ENCODE results near the gene CORO2A.

The CORO2A gene

GRCh38 chr9:98219794-98220370, 27.4 kb upstream of the CORO2A start:
- DNase-seq (ENCODE audit: low read depth in 2 of 2): no peak

GRCh38 chr9:98219364-98219716, 26.9 kb upstream of the CORO2A start:
- DNase-seq (ENCODE audit: low read depth in 2 of 2): no peak

- no peak for DNase-seq (ENCODE audit: low read depth in 2 of 2)
Observed at GRCh38 chr9:98218562-98219363, 26.3 kb upstream of the CORO2A start.

- DNase-seq (ENCODE audit: low read depth in 2 of 2): no peak
Observed at GRCh38 chr9:98217255-98217654, 24.8 kb upstream of the CORO2A start.

- no peak for DNase-seq (ENCODE audit: low read depth in 2 of 2)
Observed at GRCh38 chr9:98216391-98216790, 24.0 kb upstream of the CORO2A start.

GRCh38 chr9:98215821-98216220, 23.4 kb upstream of the CORO2A start:
- no peak for DNase-seq (ENCODE audit: low read depth in 2 of 2)

- no peak for DNase-seq (ENCODE audit: low read depth in 2 of 2)
Observed at GRCh38 chr9:98215271-98215670, 22.8 kb upstream of the CORO2A start.

- no peak for DNase-seq (ENCODE audit: low read depth in 2 of 2)
Observed at GRCh38 chr9:98214811-98215210, 22.4 kb upstream of the CORO2A start.

GRCh38 chr9:98211260-98211659, 18.8 kb upstream of the CORO2A start:
- DNase-seq (ENCODE audit: low read depth in 2 of 2): no peak

GRCh38 chr9:98210435-98210834, 18.0 kb upstream of the CORO2A start:
- DNase-seq (ENCODE audit: low read depth in 2 of 2): no peak

- no peak for DNase-seq (ENCODE audit: low read depth in 2 of 2)
Observed at GRCh38 chr9:98209530-98209929, 17.1 kb upstream of the CORO2A start.

- no peak for DNase-seq (ENCODE audit: low read depth in 2 of 2)
Observed at GRCh38 chr9:98208635-98209034, 16.2 kb upstream of the CORO2A start.

GRCh38 chr9:98207606-98208005, 15.2 kb upstream of the CORO2A start:
- DNase-seq (ENCODE audit: low read depth in 2 of 2): no peak

- no peak for DNase-seq (ENCODE audit: low read depth in 2 of 2)
Observed at GRCh38 chr9:98206754-98207153, 14.3 kb upstream of the CORO2A start.

- no peak for DNase-seq (ENCODE audit: low read depth in 2 of 2)
Observed at GRCh38 chr9:98204692-98205091, 12.3 kb upstream of the CORO2A start.

- no peak for DNase-seq (ENCODE audit: low read depth in 2 of 2)
Observed at GRCh38 chr9:98203153-98203552, 10.7 kb upstream of the CORO2A start.

GRCh38 chr9:98202252-98202651, 9.8 kb upstream of the CORO2A start:
- no peak for DNase-seq (ENCODE audit: low read depth in 2 of 2)

GRCh38 chr9:98201749-98202148, 9.3 kb upstream of the CORO2A start:
- DNase-seq (ENCODE audit: low read depth in 2 of 2): no peak

- no peak for DNase-seq (ENCODE audit: low read depth in 2 of 2)
Observed at GRCh38 chr9:98201102-98201501, 8.7 kb upstream of the CORO2A start.

GRCh38 chr9:98199388-98200033, 7.1 kb upstream of the CORO2A start:
- DNase-seq (ENCODE audit: low read depth in 2 of 2): no peak

GRCh38 chr9:98195671-98196070, 3.2 kb upstream of the CORO2A start:
- no peak for DNase-seq (ENCODE audit: low read depth in 2 of 2)

GRCh38 chr9:98193336-98193944, 1.0 kb upstream of the CORO2A start:
- DNase-seq (ENCODE audit: low read depth in 2 of 2): no peak
